Duodenal mucosa (tissue), 2 donors: Measurements from ENCODE around the gene CCDC61.

Source experiments
- H3K27ac ChIP-seq: one replicate; pipeline ENCODE4 v1.7.0; 2013; ENCODE audit warnings: low read depth, low read length
- H3K27me3 ChIP-seq, 2 donors: one replicate each; pipeline ENCODE4 v1.7.0; 2013; ENCODE audit warnings: low read length in 2 of 2, control low read depth in 1 of 2; ENCODE audit not compliant: insufficient read depth in 2 of 2, control insufficient read depth in 1 of 2
- H3K36me3 ChIP-seq, 2 donors: one replicate each; pipeline ENCODE4 v1.7.0; 2013; ENCODE audit warnings: low read length in 2 of 2, control low read depth in 1 of 2; ENCODE audit not compliant: insufficient read depth in 2 of 2, control insufficient read depth in 1 of 2
- H3K4me1 ChIP-seq, 2 donors: one replicate each; pipeline ENCODE4 v1.7.0; 2013; ENCODE audit warnings: low read length in 2 of 2, control low read depth in 1 of 2; ENCODE audit not compliant: insufficient read depth in 2 of 2, control insufficient read depth in 1 of 2
- H3K4me3 ChIP-seq, 2 donors: one replicate each; pipeline ENCODE4 v1.7.0; 2013; ENCODE audit warnings: low read length in 2 of 2, low read depth in 1 of 2
- H3K9ac ChIP-seq, 2 donors: one replicate each; pipeline ENCODE4 v1.7.0; 2013; ENCODE audit warnings: low read length in 2 of 2, low read depth in 1 of 2
- H3K9me3 ChIP-seq, 2 donors: one replicate each; pipeline ENCODE4 v1.7.0; 2013; ENCODE audit warnings: low read length in 2 of 2, control low read depth in 1 of 2; ENCODE audit not compliant: control insufficient read depth in 1 of 2

Gene CCDC61

DNA sequence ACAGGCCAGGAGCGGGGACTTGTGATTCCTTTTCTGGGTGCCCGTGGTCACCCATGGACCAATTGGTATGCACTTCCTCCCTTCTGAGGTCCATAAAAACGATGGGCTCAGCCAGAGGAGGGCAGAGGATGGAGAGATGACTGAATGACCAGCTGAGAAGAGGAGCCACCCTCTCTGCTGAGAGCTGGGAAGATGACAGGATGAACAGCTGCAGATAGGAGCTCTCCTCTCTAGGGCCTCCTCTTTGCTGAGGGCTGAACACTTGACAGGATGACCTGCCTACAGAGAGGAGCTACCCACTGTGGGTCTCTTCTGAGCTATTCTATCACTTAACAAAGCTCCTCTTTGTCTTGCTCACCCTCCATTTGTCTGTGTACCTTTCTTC, 41.5 kb downstream of the CCDC61 start:
- no peaks in the 10 kb centered on the region for H3K36me3 ChIP-seq
- H3K4me1 ChIP-seq, result peaks cover 9 to 12% of the 10 kb centered on the region in 2 donors
- peaks cover 0 to 12% of the 10 kb centered on the region in 2 donors for H3K27me3 ChIP-seq
- H3K4me3 ChIP-seq, result no peak overlapping the region
- no peaks in the 10 kb centered on the region for H3K9me3 ChIP-seq
- H3K9ac ChIP-seq, result no peak overlapping the region
- no peak overlapping the region for H3K27ac ChIP-seq

DNA sequence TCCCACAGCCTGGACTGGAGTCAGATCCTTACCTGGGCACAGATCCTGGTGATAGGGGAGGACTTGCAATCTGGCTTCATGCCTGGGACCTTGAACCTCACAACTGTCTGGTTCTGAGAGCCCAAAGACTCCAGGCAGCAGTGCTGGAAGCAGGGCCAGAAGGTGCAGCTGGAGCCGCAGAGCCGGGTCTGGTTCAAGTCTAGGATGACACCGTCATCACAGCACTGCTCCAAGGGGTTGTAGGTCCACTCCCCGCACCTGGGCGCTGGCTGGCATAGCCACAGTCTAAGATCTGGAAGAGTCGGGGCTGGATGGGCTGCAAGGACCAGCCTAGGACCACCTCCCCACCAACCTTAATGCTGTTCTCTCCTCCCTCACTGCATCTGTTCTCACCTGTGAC, 44.9 kb downstream of the CCDC61 start:
- no peaks in the 10 kb centered on the region for H3K36me3 ChIP-seq
- H3K4me1 ChIP-seq, result peaks cover 9 to 14% of the 10 kb centered on the region in 2 donors
- no peaks in the 10 kb centered on the region for H3K9me3 ChIP-seq
- H3K4me3 ChIP-seq, result no peak overlapping the region
- peaks cover 0 to 19% of the 10 kb centered on the region in 2 donors for H3K27me3 ChIP-seq
- H3K9ac ChIP-seq, result no peak overlapping the region
- H3K27ac ChIP-seq, result no peak overlapping the region

DNA sequence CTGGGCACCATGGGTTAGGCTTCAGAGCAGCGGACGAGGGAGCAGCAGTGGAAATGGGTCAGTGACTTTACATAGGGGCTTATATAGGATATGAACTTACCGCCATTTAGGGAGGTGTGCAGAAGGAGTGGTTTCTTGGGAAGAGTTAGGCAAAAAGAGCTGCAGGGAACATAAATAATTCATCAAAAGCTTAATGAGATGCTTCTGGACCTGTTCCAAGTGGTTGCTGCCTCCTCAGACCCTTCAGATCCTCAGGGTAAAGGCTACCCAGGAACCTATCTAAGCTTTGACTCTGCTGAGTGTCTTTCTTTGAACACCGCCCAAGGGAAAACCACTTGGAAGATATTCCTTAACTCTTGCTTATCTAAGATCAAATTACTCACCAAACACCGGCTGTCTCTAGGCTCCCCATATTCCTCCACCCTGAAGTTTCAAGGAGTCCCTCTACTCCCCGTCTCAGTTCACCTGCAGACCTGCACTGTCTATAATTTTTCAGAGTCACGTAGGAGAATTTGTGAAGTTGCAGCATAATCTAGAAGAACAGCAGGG, 45.8 kb downstream of the CCDC61 start, which contains the start of gene IGFL4:
TSS of gene IGFL4 (minus strand) at position 51 of the 549 bp plus-strand sequence. CDS start at position 11, 40 bp downstream.
- Histone ChIP-seq H3K9ac (no peak within 1 kb of the TSS), H3K4me3 (no peak within 1 kb of the TSS), H3K4me1 (peaks cover 9 to 14% of the 10 kb centered on the region in 2 donors), H3K27ac (no peak within 1 kb of the TSS), H3K27me3 (peaks cover 0 to 19% of the 10 kb centered on the region in 2 donors), H3K9me3 (no peaks in the 10 kb centered on the region), H3K36me3 (no peaks in the 10 kb centered on the region)

- Histone ChIP-seq H3K27ac (no peak overlapping the region), H3K9ac (no peak overlapping the region), H3K27me3 (peaks cover 0 to 19% of the 10 kb centered on the region in 2 donors), H3K9me3 (no peaks in the 10 kb centered on the region), H3K4me1 (peaks cover 9 to 14% of the 10 kb centered on the region in 2 donors), H3K4me3 (no peak overlapping the region), H3K36me3 (no peaks in the 10 kb centered on the region)
These were observed 47.1 kb downstream of the CCDC61 start for GRCh38 chr19:46042252-46042883.

GRCh38 chr19:46043519-46043918, 48.3 kb downstream of the CCDC61 start:
- H3K9me3 ChIP-seq, result no peaks in the 10 kb centered on the region
- no peak overlapping the region for H3K9ac ChIP-seq
- H3K27ac ChIP-seq, result no peak overlapping the region
- H3K4me3 ChIP-seq, result no peak overlapping the region
- no peaks in the 10 kb centered on the region for H3K36me3 ChIP-seq
- peaks cover 9 to 14% of the 10 kb centered on the region in 2 donors for H3K4me1 ChIP-seq
- H3K27me3 ChIP-seq, result peaks cover 0 to 19% of the 10 kb centered on the region in 2 donors

- Histone ChIP-seq H3K27ac (no peak overlapping the region), H3K27me3 (peaks cover 0 to under 1% of the 10 kb centered on the region in 2 donors), H3K4me1 (no peaks in the 10 kb centered on the region)
These were observed 54.3 kb downstream of the CCDC61 start for GRCh38 chr19:46049597-46049996.

DNA sequence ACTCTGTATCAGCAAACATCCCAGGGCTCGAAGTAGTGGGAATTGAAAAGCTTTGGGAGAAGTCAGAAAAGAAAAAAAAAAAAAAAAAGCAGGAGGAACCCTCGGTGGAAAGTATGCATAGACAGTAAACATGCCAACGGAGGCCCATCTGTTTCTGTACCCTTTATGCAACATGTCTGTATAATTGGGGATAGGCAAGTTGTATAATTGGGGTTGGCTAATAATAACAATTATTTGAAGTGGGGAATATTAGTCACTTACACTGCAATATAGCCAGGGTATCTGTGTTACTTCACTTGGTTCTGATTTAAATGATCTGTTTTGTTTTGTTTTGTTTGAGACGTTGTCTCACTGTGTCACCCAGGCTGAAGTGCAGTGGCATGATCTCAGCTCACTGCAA, 57.6 kb downstream of the CCDC61 start:
- Histone ChIP-seq H3K36me3 (no peaks in the 10 kb centered on the region), H3K27me3 (peaks cover 2 to 6% of the 10 kb centered on the region in 2 donors), H3K4me1 (no peaks in the 10 kb centered on the region), H3K4me3 (no peak overlapping the region), H3K9ac (no peak overlapping the region), H3K27ac (no peak overlapping the region), H3K9me3 (no peaks in the 10 kb centered on the region)

More at GRCh38 chr19:46049597-46049996, 54.3 kb downstream of the CCDC61 start:
- no peak overlapping the region for H3K9ac ChIP-seq
- no peaks in the 10 kb centered on the region for H3K36me3 ChIP-seq
- no peak overlapping the region for H3K4me3 ChIP-seq
- H3K9me3 ChIP-seq, result no peaks in the 10 kb centered on the region

DNA sequence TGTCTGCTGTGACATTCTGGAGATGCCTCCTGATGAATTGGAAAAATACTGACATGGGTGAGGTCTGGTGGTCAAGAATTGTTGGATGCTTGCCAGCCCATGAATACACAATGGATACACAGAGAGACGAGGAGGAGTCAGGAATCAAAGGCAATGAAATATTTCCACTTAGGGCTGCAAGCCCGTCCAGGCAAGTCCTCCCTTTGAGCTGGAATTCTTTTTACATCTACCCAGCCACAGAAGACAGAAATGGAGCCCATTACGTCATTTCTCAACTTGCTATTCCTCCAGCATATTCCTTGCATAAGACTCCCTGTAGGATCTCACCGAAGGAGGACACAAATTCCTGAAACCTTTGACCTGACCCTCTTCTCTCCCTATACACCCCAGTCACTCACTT, 61.3 kb downstream of the CCDC61 start:
- Histone ChIP-seq H3K9me3 (no peaks in the 10 kb centered on the region), H3K27ac (no peak overlapping the region), H3K4me1 (no peaks in the 10 kb centered on the region), H3K9ac (no peak overlapping the region), H3K4me3 (no peak overlapping the region), H3K36me3 (no peaks in the 10 kb centered on the region), H3K27me3 (peaks cover 2 to 15% of the 10 kb centered on the region in 2 donors)

GRCh38 chr19:46058778-46059177, 63.5 kb downstream of the CCDC61 start:
- H3K27me3 ChIP-seq, result peaks cover 2 to 19% of the 10 kb centered on the region in 2 donors
- no peak overlapping the region for H3K4me3 ChIP-seq
- no peaks in the 10 kb centered on the region for H3K4me1 ChIP-seq
- no peaks in the 10 kb centered on the region for H3K9me3 ChIP-seq
- H3K9ac ChIP-seq, result no peak overlapping the region
- no peak overlapping the region for H3K27ac ChIP-seq
- no peaks in the 10 kb centered on the region for H3K36me3 ChIP-seq

DNA sequence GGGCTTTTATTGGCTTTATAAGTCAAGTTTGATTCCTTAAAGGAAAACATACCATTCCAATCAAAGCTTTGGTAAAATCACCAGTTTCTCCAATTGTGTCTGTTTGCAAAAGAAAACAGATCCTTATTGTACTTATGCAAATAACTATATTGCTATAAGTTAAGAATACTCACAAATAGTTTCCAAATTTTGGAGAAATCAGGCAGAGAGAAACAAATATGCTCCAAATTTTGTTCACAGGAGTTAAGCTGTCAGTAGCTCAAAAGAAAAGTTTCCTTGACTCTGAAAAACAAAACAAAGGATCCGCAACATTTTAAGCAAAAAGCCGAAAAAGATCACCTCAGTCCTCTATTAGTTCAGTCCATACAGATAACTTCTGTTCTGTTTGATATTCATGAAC, 64.7 kb downstream of the CCDC61 start:
- Histone ChIP-seq H3K9me3 (no peaks in the 10 kb centered on the region), H3K4me1 (no peaks in the 10 kb centered on the region), H3K27ac (no peak overlapping the region), H3K27me3 (peaks cover 2 to 19% of the 10 kb centered on the region in 2 donors), H3K9ac (no peak overlapping the region), H3K36me3 (no peaks in the 10 kb centered on the region), H3K4me3 (no peak overlapping the region)
